Lung (tissue), 12 donors: ENCODE data around the gene TMA7B. TPM values are rescaled to one million over a fixed set of nuclear protein-coding genes. Genes with fewer than 3 reads are reported as not detected.

Experiments used
- ATAC-seq: fragments of 200-7000 bp; cut with Tn5 transposase; one replicate; pipeline ENCODE4 v1.9.1; 2020; ENCODE audit warnings: moderate number of reproducible peaks; ENCODE audit not compliant: insufficient read depth, low FRiP score
- DNase-seq, 3 donors: peaks; one replicate each; pipeline ENCODE4 v3.0.0-alpha.2; 2013 to 2017
- H3K27ac ChIP-seq, 2 donors: one replicate each; pipeline ENCODE4 v1.5.1; 2013; ENCODE audit warnings: mild to moderate bottlenecking in 2 of 2, moderate library complexity in 2 of 2, control low read depth in 1 of 2, inconsistent platforms in 1 of 2, low read depth in 1 of 2, low read length in 1 of 2
- H3K27me3 ChIP-seq, 3 donors: one replicate each; pipeline ENCODE4 v1.5.1; 2013; ENCODE audit warnings: low read length in 2 of 3; ENCODE audit not compliant: control insufficient read depth in 3 of 3, insufficient read depth in 3 of 3
- H3K36me3 ChIP-seq, 4 donors: one replicate each; pipeline ENCODE4 v1.5.1; 2013; ENCODE audit warnings: low read length in 4 of 4, mild to moderate bottlenecking in 1 of 4, moderate library complexity in 1 of 4; ENCODE audit not compliant: control insufficient read depth in 4 of 4, insufficient read depth in 4 of 4
- H3K4me1 ChIP-seq, 5 donors: one replicate each; pipeline ENCODE4 v1.5.1; 2013; ENCODE audit warnings: low read length in 5 of 5, mild to moderate bottlenecking in 2 of 5, moderate library complexity in 1 of 5; ENCODE audit not compliant: control insufficient read depth in 5 of 5, insufficient read depth in 5 of 5
- H3K4me3 ChIP-seq: one replicate; pipeline ENCODE4 v1.5.1; 2013; ENCODE audit warnings: mild to moderate bottlenecking, control low read depth, moderate library complexity
- H3K9ac ChIP-seq, 2 donors: one replicate each; pipeline ENCODE4 v1.5.1; 2013; ENCODE audit warnings: low read length in 2 of 2, control low read depth in 1 of 2; ENCODE audit not compliant: insufficient read depth in 1 of 2
- H3K9me3 ChIP-seq, 4 donors: one replicate each; pipeline ENCODE4 v1.5.1; 2013; ENCODE audit warnings: low read length in 3 of 4, mild to moderate bottlenecking in 1 of 4, moderate library complexity in 1 of 4; ENCODE audit not compliant: control insufficient read depth in 4 of 4, insufficient read depth in 3 of 4
- WGBS, 2 donors: extraction: QIAGEN DNeasy Blood & Tissue Kit; methylation state at CpG; one replicate each; pipeline ENCODE4 v1.1.7; 2013; 5-methylcytosine and 5-hydroxymethylcytosine counted together
- polyA plus RNA-seq, 2 donors: library from polyadenylated mRNA; stranded (reverse); fragments of 200-250 nt; gene quantifications; one replicate each; pipeline ENCODE4 v1.2.1, GENCODE V29; 2013
- total RNA-seq, 2 donors: library from RNA; depleted of rRNA in 1 of 2; stranded (reverse); fragments of >200 nt in 1 of 2; gene quantifications; one replicate each; pipeline ENCODE4 v1.2.1, GENCODE V29; 2014 to 2021
- TF ChIP-seq, protein P1 (sequence below): IDR thresholded peaks from 2 replicates; pipeline ENCODE4 v1.5.1; 2012; ENCODE audit warnings: mild to moderate bottlenecking; ENCODE audit errors: control extremely low read depth, extremely low read depth
- donor health status: control.
- donor health status: control.
- donor health status: Bipolar disorder and iron deficiency.
- donor health status: healthy.
- donor health status: DM: yes; HTN: yes; CAD: no.

Gene TMA7B
- total and polyA plus RNA-seq, 4 donors = 0.31 to 0.57 (median 0.38) TPM

DNA sequence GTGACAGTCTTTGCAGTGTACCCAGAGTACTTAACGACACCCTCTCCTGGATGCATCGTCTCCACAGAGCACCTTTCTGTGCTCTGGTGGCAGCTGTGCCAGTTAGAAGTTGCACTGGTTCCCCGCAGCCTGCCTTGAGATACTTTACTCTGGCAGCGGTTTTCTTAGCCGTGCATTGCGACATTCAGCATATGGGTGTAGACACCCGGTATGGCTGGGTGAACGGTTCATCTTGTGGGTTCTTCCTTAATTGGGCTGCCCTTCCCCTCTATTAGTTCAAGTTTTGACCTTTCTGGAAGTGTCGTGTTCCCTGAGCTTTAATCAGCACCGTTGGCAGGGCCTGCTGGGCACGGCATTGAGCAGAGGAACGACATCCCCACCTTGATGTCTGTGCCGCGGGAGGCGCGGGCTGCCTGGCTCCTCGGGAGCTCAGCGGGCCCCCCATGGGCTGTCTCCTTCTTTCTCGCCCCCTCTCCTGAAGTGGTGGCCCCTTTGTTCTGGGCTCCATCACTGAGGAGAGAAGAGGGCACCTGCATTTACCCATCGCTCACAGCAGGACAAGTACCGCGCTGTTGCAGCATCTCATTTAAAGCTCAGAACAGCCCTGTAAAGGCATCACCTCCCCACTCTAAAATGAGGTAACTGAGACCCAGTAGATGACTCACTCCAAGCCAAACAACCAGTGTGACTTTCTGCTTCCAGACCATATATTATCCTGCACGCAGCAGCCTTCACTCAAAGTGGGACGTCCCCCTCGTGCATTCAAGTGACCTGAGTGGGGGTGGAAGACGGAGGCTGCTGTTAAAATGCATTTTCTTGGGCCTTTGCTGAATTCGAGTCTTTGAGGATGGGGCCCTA is 47.9 kb downstream of the TMA7B start:
- no peaks in the 10 kb centered on the region for H3K36me3 ChIP-seq
- TF ChIP-seq, protein P1, sequence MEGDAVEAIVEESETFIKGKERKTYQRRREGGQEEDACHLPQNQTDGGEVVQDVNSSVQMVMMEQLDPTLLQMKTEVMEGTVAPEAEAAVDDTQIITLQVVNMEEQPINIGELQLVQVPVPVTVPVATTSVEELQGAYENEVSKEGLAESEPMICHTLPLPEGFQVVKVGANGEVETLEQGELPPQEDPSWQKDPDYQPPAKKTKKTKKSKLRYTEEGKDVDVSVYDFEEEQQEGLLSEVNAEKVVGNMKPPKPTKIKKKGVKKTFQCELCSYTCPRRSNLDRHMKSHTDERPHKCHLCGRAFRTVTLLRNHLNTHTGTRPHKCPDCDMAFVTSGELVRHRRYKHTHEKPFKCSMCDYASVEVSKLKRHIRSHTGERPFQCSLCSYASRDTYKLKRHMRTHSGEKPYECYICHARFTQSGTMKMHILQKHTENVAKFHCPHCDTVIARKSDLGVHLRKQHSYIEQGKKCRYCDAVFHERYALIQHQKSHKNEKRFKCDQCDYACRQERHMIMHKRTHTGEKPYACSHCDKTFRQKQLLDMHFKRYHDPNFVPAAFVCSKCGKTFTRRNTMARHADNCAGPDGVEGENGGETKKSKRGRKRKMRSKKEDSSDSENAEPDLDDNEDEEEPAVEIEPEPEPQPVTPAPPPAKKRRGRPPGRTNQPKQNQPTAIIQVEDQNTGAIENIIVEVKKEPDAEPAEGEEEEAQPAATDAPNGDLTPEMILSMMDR = no peak
- H3K9me3 ChIP-seq = no peaks in the 10 kb centered on the region
- 66 to 70% methylated on average over 27 of the region's 27 CpGs for WGBS, 2 donors
- H3K4me3 ChIP-seq = no peak overlapping the region
- H3K4me1 ChIP-seq = peaks cover 0 to 13% (median 0%) of the 10 kb centered on the region in 5 donors
- peaks cover 0 to 42% (median 29%) of the 10 kb centered on the region in 3 donors for H3K27me3 ChIP-seq
- H3K9ac ChIP-seq = no peak overlapping the region
- ATAC-seq (no peak), DNase-seq (no peak)
- no peak overlapping the region for H3K27ac ChIP-seq

DNA sequence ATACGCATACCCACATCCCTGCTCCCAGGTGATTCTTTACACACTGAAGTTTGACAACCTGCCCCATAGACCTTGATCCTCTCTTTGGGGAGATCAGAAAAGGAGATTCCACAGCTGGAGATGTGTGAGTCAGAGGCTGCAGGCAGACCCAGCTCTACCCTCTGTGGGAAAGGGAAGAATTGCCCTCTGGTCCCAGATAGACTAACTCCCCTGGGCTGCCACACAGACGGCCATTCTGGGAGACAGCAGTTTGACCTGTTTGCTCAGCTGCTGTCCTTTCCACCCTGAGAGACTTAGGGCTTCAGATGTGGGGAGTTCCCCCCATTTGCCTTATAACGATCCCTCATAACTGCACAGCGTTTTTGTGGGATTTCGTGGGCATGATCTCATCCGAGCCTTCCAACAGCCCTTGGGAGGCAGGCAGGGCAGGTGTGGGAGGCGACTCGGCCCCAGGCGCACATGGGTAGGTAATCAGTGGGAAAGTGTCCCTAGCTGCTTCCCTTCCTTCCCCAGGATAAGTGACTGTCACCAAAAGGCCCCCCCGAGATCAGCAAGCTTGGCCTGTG is 48.6 kb downstream of the TMA7B start:
- H3K27me3 ChIP-seq = peaks cover 0 to 43% (median 29%) of the 10 kb centered on the region in 3 donors
- no peak overlapping the region for H3K4me3 ChIP-seq
- no peak for DNase-seq
- WGBS, 2 donors = 77 to 78% methylated on average over 10 of the region's 10 CpGs
- ATAC-seq = no peak
- H3K9me3 ChIP-seq = no peaks in the 10 kb centered on the region
- H3K9ac ChIP-seq = no peak overlapping the region
- H3K27ac ChIP-seq = no peak overlapping the region
- peaks cover 0 to 13% (median 0%) of the 10 kb centered on the region in 5 donors for H3K4me1 ChIP-seq
- H3K36me3 ChIP-seq = no peaks in the 10 kb centered on the region
- TF ChIP-seq, protein P1 = no peak

GRCh38 chr22:40009292-40009774 is 49.1 kb downstream of the TMA7B start:
- Histone ChIP-seq H3K4me1 (peaks cover 0 to 13% (median 0%) of the 10 kb centered on the region in 5 donors), H3K36me3 (no peaks in the 10 kb centered on the region), H3K27me3 (peaks cover 0 to 43% (median 29%) of the 10 kb centered on the region in 3 donors), H3K9ac (no peak overlapping the region), H3K4me3 (no peak overlapping the region), H3K9me3 (no peaks in the 10 kb centered on the region), H3K27ac (no peak overlapping the region)
- WGBS, 2 donors = 24 to 27% methylated on average over 11 of the region's 11 CpGs
- ATAC-seq (no peak), DNase-seq (peak in 1 of 3 donors; percentile 28)
- TF ChIP-seq, protein P1 = no peak
